ENCODE measurements around the gene FBXL17. TPM values are rescaled to one million over a fixed set of nuclear protein-coding genes. Genes with fewer than 3 reads are reported as not detected.
A peak's percentile ranks its signal among the peaks of the same experiment; 100 is the strongest.

The FBXL17 gene
- total RNA-seq, 1 donor from 2014 or later: 49.4 TPM

DNA sequence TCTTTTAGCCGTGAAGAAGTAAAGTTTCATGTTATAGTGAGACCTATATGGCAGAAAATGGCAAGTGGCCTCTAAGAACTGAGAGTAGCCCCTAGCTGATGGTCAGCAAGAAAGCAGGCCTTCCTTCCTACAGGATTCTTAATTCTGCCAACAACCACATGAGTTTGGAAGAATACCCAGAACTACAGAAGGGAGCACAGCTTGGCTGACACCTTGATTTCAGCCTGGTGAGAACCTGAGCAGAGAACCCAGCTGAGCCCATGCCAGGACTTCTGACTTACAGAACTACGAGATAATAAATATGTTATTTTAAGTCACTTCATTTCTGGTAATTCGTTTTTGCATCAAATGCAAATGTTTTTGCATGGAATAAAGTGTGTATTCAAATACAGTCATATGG, 5.9 kb upstream of the FBXL17 start:
- Histone ChIP-seq H3K4me1 (peaks cover 14% of the 10 kb centered on the region), H3K27ac (replicated peaks) (no peak overlapping the region), H3K9me3 (replicated peaks) (no peaks in the 10 kb centered on the region), H3K27me3 (ENCODE audit: low read depth) (no peaks in the 10 kb centered on the region), H3K4me3 (no peak overlapping the region), H3K36me3 (no peaks in the 10 kb centered on the region)
- no peak for TF ChIP-seq CTCF (IDR thresholded peaks at IDR 0.05; ENCODE audit: borderline replicate concordance)
- no peak for DNase-seq
- intact Hi-C loops (cut with micrococcal nuclease): no loop called here

DNA sequence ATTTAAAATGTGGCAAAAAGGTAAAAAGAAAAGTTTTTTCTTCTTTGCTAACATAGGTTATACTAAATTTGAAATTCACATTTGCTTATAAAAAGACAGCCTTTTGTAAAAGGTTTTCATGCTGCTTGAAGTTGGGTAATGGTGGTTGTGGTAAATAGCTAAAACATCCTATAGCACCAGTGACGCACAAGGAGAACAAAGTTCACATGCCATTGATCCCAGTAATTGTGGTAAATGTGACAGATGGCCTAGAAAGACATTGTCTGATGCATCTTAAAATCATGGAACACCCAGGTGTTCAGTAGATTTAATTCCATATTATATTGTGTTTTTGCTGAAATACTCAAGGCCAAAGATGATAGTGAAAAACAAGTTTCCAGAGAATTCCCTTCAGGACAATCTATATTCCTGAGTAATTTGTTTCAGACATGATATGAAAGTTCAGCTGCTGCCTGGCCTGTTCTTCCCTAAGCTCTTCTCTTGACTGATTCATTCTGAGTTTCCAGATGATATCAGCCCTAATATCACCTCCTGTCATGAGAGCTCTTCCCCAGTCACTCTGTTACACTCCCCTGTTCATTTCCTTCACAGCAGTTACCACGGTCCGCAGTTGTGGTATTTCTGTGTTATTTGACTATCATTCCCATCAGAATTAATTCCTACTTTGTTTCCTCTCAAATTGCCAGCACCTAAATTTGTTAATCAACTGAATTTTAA, 4.6 kb upstream of the FBXL17 start:
- Histone ChIP-seq H3K27ac (replicated peaks) (no peak overlapping the region), H3K27me3 (ENCODE audit: low read depth) (no peaks in the 10 kb centered on the region), H3K9me3 (replicated peaks) (no peaks in the 10 kb centered on the region), H3K4me3 (no peak overlapping the region), H3K36me3 (no peaks in the 10 kb centered on the region), H3K4me1 (peaks cover 24% of the 10 kb centered on the region)
- intact Hi-C loops (cut with micrococcal nuclease): no loop called here
- no peak for DNase-seq
- no peak for TF ChIP-seq CTCF (IDR thresholded peaks at IDR 0.05; ENCODE audit: borderline replicate concordance)

DNA sequence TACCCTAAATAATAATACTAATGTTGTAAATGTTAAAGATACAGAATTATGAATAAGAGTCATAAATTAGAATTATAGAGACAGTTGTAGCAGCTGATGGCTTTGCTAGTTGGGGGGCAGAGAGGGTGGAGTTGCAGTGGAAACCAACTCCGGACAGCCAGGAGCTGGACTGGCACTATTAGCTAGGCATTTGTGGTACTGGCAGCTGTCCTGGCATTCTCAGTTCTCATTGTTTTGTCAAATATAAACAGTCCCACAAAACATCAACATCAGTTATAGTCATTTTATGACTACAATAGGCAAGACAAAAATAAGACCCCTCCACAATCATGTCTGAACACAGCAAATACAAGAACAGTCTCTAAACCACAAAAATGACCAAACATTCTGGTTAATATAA, 2.8 kb upstream of the FBXL17 start:
- peaks cover 39% of the 10 kb centered on the region for H3K4me1 ChIP-seq
- H3K27me3 ChIP-seq (ENCODE audit: low read depth): no peaks in the 10 kb centered on the region
- no peaks in the 10 kb centered on the region for H3K9me3 ChIP-seq (replicated peaks)
- no peak for TF ChIP-seq CTCF (IDR thresholded peaks at IDR 0.05; ENCODE audit: borderline replicate concordance)
- H3K36me3 ChIP-seq: no peaks in the 10 kb centered on the region
- no peak overlapping the region for H3K27ac ChIP-seq (replicated peaks)
- intact Hi-C loops (cut with micrococcal nuclease): no loop called here
- no peak overlapping the region for H3K4me3 ChIP-seq
- no peak for DNase-seq

- Histone ChIP-seq H3K4me3 (peak overlapping the region; percentile 95), H3K27ac (replicated peaks) (peak overlapping the region; percentile 99), H3K9me3 (replicated peaks) (no peaks in the 10 kb centered on the region), H3K27me3 (ENCODE audit: low read depth) (no peaks in the 10 kb centered on the region), H3K36me3 (no peaks in the 10 kb centered on the region), H3K4me1 (peaks cover 51% of the 10 kb centered on the region)
- intact Hi-C loops (cut with micrococcal nuclease): no loop called here
- no peak for DNase-seq
- TF ChIP-seq CTCF (IDR thresholded peaks at IDR 0.05; ENCODE audit: borderline replicate concordance): no peak
Observed at GRCh38 chr5:108382784-108383330, 959 bp upstream of the FBXL17 start.

- Histone ChIP-seq H3K36me3 (no peaks in the 10 kb centered on the region), H3K9me3 (replicated peaks) (peaks cover 5% of the 10 kb centered on the region), H3K4me1 (peaks cover 61% of the 10 kb centered on the region), H3K27ac (replicated peaks) (peak overlapping the region; percentile 99), H3K4me3 (peak overlapping the region; percentile 95), H3K27me3 (ENCODE audit: low read depth) (no peaks in the 10 kb centered on the region)
- peak; percentile 85 for DNase-seq
- intact Hi-C loops (cut with micrococcal nuclease): no loop called here
- no peak for TF ChIP-seq CTCF (IDR thresholded peaks at IDR 0.05; ENCODE audit: borderline replicate concordance)
Observed at GRCh38 chr5:108381350-108381953, 446 bp downstream of the FBXL17 start.

Data from left ventricle myocardium inferior (tissue), 1 donor.